C4-2B (cell line): ENCODE results near the gene ARHGAP15.

ENCODE experiments used
- ZFX ChIP-seq: fragments of 450-650 bp; IDR thresholded peaks from 2 replicates; pipeline ENCODE4 v1.6.1; 2017
- TF ChIP-seq, protein P1 (sequence below): fragments of 450-650 bp; conservative IDR thresholded peaks from 2 replicates; pipeline ENCODE4 v1.5.1; 2017; ENCODE audit warnings: mild to moderate bottlenecking

DNA sequence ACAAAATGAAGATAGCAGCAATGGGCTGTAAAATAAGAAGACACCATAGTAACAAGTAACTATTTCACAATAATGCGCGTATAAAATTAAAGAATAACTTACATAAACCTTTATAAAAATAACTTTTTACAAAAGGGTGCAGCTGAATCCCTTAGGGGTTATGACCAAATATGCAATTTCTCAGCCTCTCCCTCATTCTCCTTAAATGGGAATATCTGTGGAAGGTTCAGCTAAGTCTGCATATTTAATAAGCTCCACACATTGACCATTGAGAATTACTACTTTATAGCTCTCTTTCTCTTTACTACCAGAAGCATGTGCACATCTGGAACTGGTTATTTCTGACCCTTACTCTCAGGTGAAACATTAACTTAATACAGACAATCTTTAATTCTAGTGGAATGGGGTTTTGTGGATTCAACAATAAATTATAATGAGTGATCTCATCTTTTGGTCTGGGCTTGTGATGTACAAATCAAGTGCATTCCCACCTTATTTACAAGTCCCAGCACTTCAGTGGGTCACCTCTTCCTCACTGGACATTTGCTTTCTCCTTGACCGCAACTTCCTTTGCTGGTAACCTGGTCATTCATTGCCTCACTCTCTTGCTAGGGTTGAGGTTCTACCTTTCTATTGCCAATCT, 15.7 kb downstream of the ARHGAP15 start:
- TF ChIP-seq, protein P1, sequence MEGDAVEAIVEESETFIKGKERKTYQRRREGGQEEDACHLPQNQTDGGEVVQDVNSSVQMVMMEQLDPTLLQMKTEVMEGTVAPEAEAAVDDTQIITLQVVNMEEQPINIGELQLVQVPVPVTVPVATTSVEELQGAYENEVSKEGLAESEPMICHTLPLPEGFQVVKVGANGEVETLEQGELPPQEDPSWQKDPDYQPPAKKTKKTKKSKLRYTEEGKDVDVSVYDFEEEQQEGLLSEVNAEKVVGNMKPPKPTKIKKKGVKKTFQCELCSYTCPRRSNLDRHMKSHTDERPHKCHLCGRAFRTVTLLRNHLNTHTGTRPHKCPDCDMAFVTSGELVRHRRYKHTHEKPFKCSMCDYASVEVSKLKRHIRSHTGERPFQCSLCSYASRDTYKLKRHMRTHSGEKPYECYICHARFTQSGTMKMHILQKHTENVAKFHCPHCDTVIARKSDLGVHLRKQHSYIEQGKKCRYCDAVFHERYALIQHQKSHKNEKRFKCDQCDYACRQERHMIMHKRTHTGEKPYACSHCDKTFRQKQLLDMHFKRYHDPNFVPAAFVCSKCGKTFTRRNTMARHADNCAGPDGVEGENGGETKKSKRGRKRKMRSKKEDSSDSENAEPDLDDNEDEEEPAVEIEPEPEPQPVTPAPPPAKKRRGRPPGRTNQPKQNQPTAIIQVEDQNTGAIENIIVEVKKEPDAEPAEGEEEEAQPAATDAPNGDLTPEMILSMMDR = no peak
- no peak for TF ChIP-seq ZFX
